HG02973 (cell line): ENCODE measurements around the gene ZNF410.
"Not testable (repeated sequence)": the region's sequence is repeated elsewhere in the genome, so short reads cannot be mapped to it uniquely, and the experiment has no call there.

Source experiments
- ATAC-seq: cut with Tn5 transposase; IDR thresholded peaks from one replicate; pipeline ENCODE4 v1.9.1; 2021; ENCODE audit warnings: moderate library complexity; ENCODE audit not compliant: unreplicated experiment

ZNF410 gene

GRCh38 chr14:73884438-73885190 is 2.0 kb upstream of the ZNF410 start:
- ATAC-seq, result no peak

- no peak for ATAC-seq
Measured at GRCh38 chr14:73887318-73887616, 608 bp downstream of the ZNF410 start.

GRCh38 chr14:73887694-73888459 is 1.2 kb downstream of the ZNF410 start:
- no peak for ATAC-seq

- no peak for ATAC-seq
Measured at GRCh38 chr14:73888460-73888725, 1.7 kb downstream of the ZNF410 start.

GRCh38 chr14:73888971-73889370 is 2.3 kb downstream of the ZNF410 start:
- no peak for ATAC-seq

GRCh38 chr14:73889376-73889775 is 2.7 kb downstream of the ZNF410 start:
- no peak for ATAC-seq

GRCh38 chr14:73894180-73894687 is 7.6 kb downstream of the ZNF410 start:
- not testable (repeated sequence) for ATAC-seq

GRCh38 chr14:73895939-73896338 is 9.3 kb downstream of the ZNF410 start:
- no peak for ATAC-seq

- ATAC-seq, result no peak
Measured at GRCh38 chr14:73896521-73896920, 9.9 kb downstream of the ZNF410 start.

GRCh38 chr14:73903028-73903427 is 16.4 kb downstream of the ZNF410 start:
- ATAC-seq, result no peak

- no peak for ATAC-seq
Measured at GRCh38 chr14:73909681-73910080, 23.0 kb downstream of the ZNF410 start.

GRCh38 chr14:73913256-73913655 is 26.6 kb downstream of the ZNF410 start:
- ATAC-seq, result no peak

- no peak for ATAC-seq
Measured at GRCh38 chr14:73916324-73916723, 29.7 kb downstream of the ZNF410 start.

GRCh38 chr14:73919457-73919856 is 32.8 kb downstream of the ZNF410 start:
- ATAC-seq, result not testable (repeated sequence)

- ATAC-seq, result no peak
Measured at GRCh38 chr14:73924337-73924736, 37.7 kb downstream of the ZNF410 start.

- ATAC-seq, result no peak
Measured at GRCh38 chr14:73935666-73936065, 49.0 kb downstream of the ZNF410 start.

GRCh38 chr14:73936548-73936947 is 49.9 kb downstream of the ZNF410 start:
- ATAC-seq, result no peak

- no peak for ATAC-seq
Measured at GRCh38 chr14:73937012-73937411, 50.4 kb downstream of the ZNF410 start.

GRCh38 chr14:73942180-73942579 is 55.5 kb downstream of the ZNF410 start:
- no peak for ATAC-seq

GRCh38 chr14:73943083-73943482 is 56.4 kb downstream of the ZNF410 start:
- ATAC-seq, result no peak

GRCh38 chr14:73944432-73945158 is 57.9 kb downstream of the ZNF410 start:
- ATAC-seq, result no peak

GRCh38 chr14:73945159-73945670 is 58.6 kb downstream of the ZNF410 start:
- ATAC-seq, result no peak
